ENCODE measurements around the gene MITF.

- TF ChIP-seq CTCF (conservative IDR thresholded peaks at IDR 0.05 in 1 of 2, IDR thresholded peaks at IDR 0.05 in 1 of 2; ENCODE audit: extremely low read depth in 1 of 2, insufficient read depth in 1 of 2, low read depth in 1 of 2, low read length in 2 of 2), result no peak
- TF ChIP-seq EZH2 (IDR thresholded peaks at IDR 0.05; ENCODE audit: borderline replicate concordance, low read length), result no peak
These were observed 28.9 kb upstream of the MITF start for GRCh38 chr3:69710153-69710977.

Data from mammary epithelial cell (primary cell).